Non-pigmented ciliary epithelial cell (primary cell): Measurements from ENCODE around the gene CALM3.

Experiments
- DNase-seq: peaks from one replicate; pipeline ENCODE4 v3.0.0-alpha.2; 2010; ENCODE audit warnings: low read depth

The CALM3 gene

DNA sequence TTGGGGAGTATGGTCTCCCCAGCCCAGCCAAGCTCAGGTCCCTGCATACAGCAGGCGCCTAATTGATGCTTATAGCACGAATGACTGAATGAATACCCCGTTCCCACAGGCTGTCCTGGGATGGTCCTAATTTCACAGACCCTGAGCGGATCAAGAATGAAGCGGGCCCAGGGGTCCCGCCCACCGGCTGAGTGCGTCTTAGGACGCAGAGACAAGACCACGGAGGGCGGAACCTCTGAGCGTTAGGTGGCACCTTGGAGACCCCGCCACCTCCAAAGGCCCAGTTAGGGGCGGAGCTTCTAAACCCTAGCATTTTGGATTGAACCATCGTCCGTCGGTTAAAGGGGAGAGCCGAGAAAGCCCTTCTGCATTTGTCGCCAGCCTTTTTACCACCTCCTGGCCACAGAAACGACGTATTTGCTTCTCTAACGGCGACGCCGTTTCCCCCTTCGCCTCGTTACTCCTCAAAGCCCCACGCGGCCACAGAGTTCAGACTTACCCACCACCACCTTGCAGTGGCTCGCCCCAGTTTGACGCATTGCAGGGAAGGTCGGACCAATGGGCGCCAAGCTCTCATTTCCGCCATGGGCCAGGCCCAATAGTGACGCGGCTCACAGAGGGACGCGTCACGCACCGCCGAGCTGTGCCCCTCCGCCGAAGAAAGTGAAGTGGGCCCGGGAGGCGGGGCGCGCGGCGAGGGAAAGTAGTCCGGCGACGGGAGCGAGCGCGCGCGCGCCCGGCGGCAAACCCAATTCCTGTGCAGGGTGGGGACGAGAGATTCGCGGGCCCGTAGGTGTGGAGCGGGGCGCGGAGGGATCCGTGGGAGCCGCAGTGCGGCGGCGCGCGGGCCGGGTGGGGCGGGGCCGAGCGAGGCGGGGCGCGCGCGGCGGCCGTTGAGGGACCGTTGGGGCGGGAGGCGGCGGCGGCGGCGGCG, 479 bp upstream of the CALM3 start:
- peak; percentile 87 for DNase-seq

DNA sequence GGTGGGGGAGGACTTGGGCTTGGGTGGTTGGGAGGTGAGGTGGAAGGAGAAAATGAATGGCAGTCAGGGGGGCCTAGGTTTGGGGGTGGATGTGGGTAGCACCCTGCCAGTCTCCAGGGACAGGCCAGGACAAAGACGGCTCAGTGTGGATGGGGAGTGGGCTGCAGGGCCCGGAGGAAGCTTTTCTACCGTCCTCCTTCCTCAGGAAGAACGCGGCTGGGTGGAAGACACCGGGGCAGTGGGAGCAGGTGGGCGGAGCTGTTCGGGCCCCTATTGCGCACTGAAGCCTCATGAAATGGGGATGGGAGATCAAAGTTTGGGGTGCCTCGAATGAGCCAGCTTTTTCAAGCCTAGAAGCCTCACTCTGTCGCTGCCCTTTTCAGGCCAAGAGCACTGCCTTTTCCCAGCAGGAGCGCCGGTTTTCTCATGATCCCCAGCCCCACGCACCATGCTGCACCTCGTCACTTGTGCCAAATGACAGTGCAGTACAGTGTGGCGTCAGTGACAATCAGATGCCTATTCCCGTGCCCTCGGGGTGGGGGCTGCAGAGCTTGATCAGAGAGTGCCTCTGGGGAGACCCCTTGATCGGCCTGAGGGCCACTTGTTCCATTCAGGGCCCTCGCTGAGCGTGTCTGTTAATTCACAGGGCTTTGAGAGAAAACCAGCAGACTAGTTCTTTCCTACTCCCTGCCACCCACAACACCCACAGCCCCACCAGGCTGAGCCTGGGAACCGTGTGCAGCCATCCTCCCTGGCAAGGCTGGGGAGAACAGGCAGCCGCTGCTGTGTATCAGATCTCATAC, 1.5 kb downstream of the CALM3 start:
- DNase-seq = no peak

DNA sequence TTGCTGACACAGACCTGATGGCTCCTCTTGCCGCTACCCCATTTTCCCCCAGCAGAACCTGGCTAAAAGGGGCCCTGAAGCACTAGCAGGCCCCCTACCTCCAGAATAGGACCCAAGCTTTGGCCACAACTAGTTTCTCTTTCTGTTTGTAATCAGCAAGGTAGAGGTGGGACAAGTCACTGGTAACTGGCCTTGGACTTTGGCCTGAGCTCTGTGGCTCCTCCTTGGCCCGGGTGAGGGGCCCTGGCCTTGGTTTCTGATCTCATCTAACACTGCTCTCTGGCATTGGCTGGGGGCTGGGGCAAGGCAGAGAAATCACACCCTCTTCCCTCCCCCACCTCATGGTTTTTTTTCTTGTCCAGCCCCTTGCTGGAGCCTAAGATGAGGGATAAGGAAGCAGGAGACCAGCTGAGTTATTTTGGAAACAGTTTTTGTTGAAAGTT, 2.1 kb downstream of the CALM3 start:
- DNase-seq = no peak

DNA sequence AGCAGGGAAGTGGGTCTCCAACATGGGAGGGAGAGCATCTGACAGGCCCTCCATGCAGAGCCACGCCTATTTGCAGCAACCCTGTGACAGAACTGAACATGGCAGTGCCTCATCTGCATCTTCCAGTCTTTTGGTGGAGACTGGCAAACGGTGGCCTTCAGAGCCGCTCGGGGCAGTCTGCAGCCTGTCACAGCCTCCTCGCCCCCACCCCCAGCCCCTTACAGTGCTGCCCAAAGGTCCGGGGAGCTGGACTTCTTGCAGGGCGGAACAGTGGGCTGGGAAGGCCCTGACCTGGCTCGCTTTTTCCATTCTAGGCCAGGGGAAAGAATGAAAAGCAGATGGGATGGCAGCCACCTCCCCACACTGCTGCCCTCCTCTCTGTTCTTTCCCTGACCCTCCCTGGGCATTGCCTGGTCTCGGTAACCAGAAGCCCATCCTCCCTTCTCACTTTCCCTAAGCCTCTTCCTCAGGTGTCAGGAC, 2.7 kb downstream of the CALM3 start:
- DNase-seq = no peak

DNA sequence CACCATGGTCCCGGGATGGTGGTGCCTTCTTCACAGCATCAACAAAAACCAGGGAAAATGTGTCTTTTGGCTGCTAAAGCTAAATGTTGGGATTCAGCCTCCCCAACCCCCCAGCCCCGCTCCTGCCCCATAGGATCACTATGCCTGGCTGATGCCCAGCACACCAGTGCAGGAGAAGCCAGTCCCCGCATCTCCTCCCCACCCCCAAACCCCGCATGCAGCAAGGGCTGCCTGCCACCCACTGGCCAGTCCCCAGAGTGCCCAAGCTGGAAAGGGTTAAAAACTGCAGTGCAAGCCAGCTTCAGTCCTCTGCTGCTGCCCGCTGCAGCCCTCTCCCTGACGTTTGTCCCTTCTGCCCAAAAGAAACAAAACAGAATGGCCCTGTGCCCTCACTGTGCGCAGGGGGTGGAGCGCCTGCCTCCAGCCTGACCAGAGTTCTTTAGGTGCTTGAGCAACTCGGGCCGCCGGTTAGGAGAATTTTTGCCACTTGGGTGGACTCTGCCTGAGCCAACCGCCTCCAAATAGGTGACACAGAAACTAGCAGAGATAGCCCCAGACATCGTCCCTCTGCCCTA, 3.7 kb downstream of the CALM3 start:
- no peak for DNase-seq

DNA sequence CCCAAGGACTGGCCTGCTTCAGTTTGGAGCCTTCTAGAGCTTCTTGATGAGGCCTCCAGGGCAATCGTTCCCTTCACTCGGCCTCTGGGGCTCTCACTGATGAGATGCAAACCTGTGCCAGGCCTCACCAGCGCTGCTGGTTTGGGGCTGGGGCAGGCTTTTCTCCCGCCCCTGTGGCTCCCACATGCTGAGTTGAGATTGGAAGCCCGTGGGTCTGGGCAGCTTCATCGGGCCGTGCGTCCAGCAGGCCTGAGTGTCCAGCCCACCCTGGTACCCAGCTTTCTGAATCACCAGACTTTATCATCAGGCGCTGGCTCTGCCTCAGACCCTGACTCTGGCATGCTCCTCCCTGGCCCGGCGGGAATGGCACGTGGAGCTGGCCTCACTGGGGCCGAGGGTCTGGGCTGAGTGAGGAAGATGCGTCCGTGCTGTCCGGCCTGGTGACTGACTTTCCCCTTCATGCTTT, 4.3 kb downstream of the CALM3 start:
- no peak for DNase-seq

DNA sequence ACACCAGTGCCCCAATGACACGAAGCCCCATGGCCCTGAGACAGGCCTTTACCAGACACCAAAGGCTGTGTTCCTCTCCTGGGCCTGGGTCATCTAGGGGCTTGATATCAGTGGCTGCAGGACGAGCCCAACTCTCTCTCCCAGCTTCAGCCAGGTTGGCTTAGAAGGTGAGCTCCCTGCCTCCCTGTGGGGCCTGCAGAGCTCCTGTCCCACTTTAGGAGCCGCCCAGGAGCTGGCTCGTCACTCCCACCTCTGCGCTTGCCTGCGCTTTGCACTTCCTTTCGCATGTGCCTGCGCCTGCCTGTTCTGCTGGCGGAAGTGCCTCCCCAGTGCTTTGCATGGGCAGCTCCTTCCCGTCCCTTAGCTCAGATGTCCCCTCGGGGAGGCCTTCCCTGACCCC, 4.9 kb downstream of the CALM3 start:
- no peak for DNase-seq

DNA sequence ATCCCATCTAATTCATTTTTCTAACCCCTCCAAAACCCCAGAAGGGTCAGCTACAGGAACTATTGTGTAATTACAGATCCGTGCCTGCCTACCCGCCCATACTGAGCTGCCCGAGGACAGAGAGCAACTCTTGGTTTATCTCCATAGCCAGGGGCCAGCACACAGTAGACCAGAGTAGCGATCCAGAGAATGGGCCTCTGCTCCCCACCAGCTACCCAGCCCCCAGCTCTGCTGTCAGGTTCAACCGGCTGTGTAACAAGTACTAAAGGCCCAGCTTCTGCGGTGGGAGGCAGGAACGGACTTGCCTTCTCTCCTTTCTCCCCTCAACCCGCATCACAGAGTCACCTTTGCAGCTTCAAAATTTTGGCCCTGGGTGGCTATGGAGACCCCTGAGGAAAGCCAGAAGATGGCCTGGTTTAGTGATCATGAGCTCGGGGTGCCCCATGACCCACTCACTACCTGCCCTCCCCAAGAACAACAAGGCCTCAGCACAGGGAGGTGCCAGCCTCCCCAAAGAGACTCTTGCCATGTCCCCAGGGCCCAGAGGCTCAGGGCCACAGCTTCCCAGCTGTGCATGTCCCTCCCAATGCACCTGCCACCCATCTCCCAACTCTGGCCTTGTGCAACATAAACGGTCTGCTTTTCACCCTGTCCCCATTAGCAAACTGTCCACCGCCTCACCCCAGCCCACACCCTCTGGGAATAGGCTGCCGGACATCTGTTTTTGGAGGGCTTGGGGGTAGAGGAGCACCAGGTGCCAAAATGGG, 5.7 kb downstream of the CALM3 start:
- no peak for DNase-seq

DNA sequence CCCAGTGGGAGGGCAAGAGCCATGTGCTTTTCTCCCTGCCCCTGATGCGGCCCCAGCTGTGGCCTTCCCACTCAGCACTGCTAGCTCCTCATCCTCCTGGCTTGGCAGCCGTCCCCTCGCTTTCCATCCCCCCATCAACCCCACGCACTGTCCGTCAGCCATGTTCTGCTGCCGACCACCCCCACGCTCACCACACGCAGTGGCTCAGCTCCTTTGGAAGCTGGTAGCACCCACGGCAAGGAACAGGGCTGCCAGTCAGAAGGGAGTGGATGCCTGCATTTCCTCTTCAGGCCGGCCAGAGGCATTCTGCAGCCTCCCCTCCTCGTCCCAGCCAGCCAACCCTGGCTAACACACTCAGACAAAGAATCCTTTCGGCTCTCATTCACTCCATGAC, 6.3 kb downstream of the CALM3 start:
- DNase-seq = no peak

DNA sequence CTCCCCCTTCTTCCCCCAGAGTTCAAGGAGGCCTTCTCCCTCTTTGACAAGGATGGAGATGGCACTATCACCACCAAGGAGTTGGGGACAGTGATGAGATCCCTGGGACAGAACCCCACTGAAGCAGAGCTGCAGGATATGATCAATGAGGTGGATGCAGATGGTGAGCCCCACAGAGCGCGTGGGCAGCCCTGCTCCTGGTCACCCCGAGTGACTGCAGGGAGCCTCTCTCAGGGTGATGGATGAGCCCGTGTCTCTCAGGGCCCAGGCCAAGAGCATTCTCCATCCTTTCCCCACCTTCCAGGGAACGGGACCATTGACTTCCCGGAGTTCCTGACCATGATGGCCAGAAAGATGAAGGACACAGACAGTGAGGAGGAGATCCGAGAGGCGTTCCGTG, 7.0 kb downstream of the CALM3 start:
- no peak for DNase-seq

DNA sequence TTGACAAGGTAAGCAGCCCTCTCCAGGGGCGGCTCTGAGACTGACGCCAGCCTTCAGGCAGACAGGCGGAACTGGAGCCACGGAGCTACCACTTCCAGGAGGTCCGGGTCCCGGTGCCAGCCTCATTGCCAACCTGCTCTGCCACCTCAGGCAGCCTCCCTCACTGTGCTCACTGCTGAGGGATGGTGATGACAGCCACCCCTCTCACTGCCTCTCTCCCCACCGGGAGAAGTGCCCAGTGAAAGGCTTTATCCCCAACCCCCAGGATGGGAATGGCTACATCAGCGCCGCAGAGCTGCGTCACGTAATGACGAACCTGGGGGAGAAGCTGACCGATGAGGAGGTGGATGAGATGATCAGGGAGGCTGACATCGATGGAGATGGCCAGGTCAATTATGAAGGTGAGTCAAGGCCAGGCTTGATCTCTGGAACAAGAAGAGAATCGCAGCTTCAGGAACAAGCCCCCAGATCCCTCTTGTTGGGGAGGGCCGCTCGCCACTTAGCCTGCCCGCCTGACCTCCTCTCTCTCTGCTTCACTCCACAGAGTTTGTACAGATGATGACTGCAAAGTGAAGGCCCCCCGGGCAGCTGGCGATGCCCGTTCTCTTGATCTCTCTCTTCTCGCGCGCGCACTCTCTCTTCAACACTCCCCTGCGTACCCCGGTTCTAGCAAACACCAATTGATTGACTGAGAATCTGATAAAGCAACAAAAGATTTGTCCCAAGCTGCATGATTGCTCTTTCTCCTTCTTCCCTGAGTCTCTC, 7.6 kb downstream of the CALM3 start:
- DNase-seq = no peak

DNA sequence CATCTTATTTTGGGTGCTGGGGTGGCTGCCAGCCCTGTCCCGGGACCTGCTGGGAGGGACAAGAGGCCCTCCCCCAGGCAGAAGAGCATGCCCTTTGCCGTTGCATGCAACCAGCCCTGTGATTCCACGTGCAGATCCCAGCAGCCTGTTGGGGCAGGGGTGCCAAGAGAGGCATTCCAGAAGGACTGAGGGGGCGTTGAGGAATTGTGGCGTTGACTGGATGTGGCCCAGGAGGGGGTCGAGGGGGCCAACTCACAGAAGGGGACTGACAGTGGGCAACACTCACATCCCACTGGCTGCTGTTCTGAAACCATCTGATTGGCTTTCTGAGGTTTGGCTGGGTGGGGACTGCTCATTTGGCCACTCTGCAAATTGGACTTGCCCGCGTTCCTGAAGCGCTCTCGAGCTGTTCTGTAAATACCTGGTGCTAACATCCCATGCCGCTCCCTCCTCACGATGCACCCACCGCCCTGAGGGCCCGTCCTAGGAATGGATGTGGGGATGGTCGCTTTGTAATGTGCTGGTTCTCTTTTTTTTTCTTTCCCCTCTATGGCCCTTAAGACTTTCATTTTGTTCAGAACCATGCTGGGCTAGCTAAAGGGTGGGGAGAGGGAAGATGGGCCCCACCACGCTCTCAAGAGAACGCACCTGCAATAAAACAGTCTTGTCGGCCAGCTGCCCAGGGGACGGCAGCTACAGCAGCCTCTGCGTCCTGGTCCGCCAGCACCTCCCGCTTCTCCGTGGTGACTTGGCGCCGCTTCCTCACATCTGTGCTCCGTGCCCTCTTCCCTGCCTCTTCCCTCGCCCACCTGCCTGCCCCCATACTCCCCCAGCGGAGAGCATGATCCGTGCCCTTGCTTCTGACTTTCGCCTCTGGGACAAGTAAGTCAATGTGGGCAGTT, 8.6 kb downstream of the CALM3 start:
- DNase-seq = no peak

DNA sequence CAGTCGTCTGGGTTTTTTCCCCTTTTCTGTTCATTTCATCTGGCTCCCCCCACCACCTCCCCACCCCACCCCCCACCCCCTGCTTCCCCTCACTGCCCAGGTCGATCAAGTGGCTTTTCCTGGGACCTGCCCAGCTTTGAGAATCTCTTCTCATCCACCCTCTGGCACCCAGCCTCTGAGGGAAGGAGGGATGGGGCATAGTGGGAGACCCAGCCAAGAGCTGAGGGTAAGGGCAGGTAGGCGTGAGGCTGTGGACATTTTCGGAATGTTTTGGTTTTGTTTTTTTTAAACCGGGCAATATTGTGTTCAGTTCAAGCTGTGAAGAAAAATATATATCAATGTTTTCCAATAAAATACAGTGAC, 9.3 kb downstream of the CALM3 start:
- DNase-seq = no peak

DNA sequence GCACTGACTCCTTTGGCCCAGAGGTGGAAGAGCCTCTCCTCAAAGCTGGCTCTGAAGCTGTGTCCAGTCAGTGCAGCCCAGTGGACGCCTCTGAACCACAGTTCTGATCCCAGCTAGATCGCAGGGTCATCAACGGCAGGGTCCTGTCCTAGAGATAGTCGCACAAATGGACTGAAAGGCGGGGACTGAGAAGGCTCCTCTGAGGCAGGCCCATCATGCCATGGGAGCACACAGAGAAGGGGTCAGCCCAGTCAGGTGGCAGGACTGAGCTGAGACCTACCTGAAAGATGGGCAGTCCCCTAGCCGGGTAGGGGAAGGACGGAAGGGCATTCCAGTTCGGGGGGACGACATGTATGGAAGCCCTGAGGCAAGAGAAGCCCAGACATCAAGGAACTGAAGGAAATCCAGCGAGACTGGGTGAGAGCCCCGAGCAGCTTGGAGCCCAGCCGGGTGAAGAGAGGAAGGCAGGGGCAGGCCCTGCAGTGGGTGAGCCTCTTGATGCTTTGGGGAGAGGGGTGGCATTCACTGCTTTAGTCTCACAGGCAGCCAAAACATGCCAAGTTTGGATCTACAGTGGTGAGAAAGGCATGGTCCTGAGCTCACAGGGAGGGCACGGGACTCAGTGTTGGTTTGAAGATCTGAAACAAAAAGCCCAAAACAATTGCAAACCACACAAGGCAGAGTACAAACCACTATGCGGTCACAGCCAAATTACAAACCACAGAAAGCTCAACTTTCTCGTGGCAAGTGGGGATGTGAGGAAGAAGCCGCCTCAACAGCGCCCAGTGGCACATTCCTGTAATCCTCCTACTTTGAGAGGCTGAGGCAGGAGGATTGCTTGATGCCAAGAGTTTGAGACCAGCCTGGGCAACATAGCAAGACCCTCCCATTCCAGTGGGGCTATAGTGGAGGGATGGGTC, 10.0 kb downstream of the CALM3 start:
- DNase-seq = no peak

DNA sequence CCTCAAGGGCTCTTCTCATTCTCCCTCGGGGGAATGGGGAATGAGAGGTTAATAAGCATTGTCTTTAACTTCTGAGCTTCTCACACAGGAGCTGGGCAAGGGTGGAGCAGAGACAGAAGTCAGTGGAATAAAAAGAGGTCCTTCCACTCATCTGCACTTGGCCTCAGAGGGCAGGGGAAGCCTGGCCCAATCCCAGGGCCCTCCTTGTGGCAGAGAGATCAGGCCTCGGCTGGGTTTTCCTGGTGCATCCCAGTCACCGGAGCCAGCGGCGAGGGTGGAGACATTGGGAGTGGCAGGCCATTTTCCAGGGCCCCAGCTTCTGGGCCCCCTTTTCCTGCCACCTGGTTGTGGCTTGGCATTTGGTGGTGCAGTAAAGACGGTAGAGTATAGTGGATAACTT, 10.6 kb downstream of the CALM3 start:
- no peak for DNase-seq

DNA sequence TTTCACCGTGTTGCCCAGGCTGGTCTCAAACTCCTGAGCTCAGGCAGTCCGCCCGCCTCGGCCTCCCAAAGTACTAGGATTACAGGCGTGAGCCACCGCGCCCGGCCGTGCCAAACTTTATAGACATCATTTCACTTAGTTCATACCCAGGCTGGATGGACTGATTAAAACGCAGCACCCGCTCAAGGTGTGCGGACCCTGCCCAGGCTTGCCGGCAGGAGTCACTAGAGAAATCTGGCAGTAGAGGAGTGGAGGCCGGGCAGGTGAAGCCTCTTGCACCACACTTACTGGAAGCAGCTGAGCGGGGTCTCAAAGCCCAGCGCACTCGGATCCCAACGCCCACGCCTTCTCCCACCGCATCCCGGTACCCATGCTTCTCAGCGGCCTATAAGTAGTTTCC, 12.4 kb downstream of the CALM3 start:
- DNase-seq = no peak

DNA sequence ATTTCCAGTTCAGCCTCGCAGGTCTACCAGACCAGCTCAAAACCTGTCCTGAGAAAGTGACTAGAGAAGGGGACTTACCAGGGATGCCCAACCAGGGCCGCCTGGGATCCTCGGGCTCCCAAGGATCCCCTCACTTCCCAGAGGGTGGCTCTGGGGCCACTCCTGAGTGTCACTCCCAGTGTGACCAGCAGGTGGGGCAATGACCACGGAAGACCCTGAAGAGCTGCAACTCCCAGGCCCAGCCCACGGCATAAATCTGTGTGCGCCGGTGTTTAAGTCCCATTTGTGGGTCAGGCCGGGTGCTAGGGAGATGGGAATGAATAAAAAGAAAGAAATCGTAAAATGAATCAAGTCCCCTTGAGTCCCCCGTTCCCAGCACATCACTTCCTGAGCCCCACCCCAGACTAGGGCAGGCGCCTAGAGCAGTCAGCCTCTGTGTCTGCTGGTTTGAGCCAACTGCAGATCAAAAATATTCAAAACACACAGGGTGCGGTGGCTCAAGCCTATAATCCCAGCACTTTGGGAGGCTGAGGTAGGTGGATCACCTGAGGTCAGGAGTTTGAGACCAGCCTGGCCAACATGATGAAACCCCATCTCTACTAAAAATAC, 13.1 kb downstream of the CALM3 start:
- no peak for DNase-seq

DNA sequence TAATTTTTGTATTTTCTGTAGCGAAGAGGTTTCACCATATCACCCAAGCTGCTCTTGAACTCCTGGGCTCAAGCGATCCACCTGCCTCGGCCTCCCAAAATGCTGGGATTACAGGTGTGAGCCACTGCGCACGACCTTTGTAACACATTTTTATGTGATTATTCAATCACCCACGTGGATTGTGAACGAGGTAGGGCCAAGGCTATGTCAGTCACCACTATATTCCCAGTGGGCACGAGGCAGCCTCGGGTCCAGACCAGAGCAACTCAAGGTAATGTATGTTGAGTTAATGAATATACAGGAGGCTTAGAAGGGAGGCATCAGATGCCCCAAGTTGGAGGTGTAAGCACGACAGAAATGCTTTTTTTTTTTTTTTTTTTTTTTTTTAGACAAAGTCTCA, 14.8 kb downstream of the CALM3 start:
- no peak for DNase-seq
